Left lobe of liver (tissue), 2 donors: ENCODE data around the gene GLI3. TPM values are rescaled to one million over a fixed set of nuclear protein-coding genes. Genes with fewer than 3 reads are reported as not detected.

ENCODE experiments used
- ATAC-seq: fragments of 200-7000 bp; cut with Tn5 transposase; one replicate; pipeline ENCODE4 v1.9.1; 2020; ENCODE audit warnings: mild to moderate bottlenecking, moderate library complexity
- DNase-seq: peaks from one replicate; pipeline ENCODE4 v3.0.0-alpha.2; 2020; ENCODE audit warnings: low spot score
- total RNA-seq: library from RNA; stranded (reverse); gene quantifications from one replicate; pipeline ENCODE4 v1.2.1, GENCODE V29; 2021
- donor health status: DM: no; HTN: no; CAD: no; lungs with moderate emphysema.
- donor health status: DM: no; HTN: yes; CAD: no.

The GLI3 gene
- total RNA-seq, 1 donor from 2014 or later = 0.88 TPM

DNA sequence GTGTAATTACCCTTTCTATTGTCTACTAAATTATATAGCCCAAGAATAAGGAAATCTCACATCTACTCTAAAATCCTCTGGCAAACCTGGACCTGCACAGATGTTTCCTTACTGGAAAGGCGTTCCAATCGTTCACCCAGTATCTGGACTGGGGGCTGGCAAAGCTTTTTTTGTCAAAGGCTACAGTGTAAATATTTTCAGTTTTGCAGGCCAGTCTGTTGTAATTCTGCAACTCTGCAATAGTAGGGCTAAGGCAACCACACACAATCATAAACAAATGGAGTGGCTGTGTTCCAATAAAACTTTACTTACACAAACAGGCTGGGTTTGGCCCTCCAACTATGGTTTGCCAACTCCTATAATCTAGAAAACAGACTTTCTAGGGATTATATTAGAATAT is 56.2 kb downstream of the GLI3 start:
- no peak for ATAC-seq
- DNase-seq = no peak

GRCh38 chr7:42176724-42177101 is 60.3 kb downstream of the GLI3 start:
- DNase-seq = no peak
- ATAC-seq = no peak

- ATAC-seq = no peak
- DNase-seq = no peak
Measured at GRCh38 chr7:42175834-42176723, 60.9 kb downstream of the GLI3 start.

GRCh38 chr7:42174391-42174912 is 62.6 kb downstream of the GLI3 start:
- no peak for DNase-seq
- no peak for ATAC-seq

- DNase-seq (no peak), ATAC-seq (no peak)
Measured at GRCh38 chr7:42170724-42171123, 66.3 kb downstream of the GLI3 start.

- no peak for ATAC-seq
- DNase-seq = no peak
Measured at GRCh38 chr7:42168512-42168911, 68.5 kb downstream of the GLI3 start.

GRCh38 chr7:42167631-42168236 is 69.3 kb downstream of the GLI3 start:
- no peak for DNase-seq
- no peak for ATAC-seq

DNA sequence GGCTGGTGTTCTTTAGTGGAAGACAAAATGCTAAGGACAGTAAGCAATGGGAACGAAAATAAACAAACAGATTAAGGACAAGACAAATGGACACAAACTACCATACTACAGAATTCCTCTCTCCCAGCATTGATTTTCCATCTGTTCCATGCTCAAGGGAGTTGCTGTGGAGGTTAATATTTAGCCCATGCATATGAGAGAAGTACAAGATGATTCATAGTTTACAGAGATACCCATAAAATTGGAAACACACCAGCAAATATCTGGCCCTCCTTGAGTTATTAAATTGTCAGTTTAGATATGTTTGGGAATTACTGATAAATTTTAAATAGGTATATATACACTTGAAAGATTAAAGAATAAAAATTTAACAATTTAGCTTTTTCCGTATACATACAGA is 69.8 kb downstream of the GLI3 start:
- ATAC-seq (no peak), DNase-seq (no peak)

DNA sequence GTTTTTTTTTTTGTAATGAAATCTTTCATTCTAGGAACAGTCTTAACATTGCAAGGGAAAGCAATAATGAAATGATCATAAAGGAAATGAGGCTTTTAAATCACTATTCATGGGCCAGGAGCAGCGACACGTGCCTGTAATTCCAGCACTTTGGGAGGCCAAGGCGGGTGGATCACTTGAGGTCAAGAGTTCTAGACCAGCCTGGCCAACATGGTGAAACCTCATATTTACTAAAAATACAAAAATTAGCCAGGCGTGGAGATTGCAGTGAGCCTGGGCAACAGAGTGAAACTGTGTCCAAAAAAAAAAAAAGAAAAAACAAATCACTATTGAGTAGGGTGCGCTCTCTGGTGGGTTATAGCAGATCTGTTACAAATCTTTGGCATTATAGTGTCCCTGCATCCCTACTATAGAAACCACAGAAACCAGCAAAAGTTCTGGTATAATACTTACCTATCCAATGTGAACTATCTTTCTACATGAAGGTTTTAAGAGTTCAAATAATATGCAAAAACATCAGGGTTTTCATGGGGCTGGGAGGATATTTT is 72.1 kb downstream of the GLI3 start:
- no peak for ATAC-seq
- DNase-seq = no peak

GRCh38 chr7:42162560-42163325 is 74.3 kb downstream of the GLI3 start:
- DNase-seq = no peak
- no peak for ATAC-seq

GRCh38 chr7:42161719-42162118 is 75.3 kb downstream of the GLI3 start:
- DNase-seq (no peak), ATAC-seq (no peak)

DNA sequence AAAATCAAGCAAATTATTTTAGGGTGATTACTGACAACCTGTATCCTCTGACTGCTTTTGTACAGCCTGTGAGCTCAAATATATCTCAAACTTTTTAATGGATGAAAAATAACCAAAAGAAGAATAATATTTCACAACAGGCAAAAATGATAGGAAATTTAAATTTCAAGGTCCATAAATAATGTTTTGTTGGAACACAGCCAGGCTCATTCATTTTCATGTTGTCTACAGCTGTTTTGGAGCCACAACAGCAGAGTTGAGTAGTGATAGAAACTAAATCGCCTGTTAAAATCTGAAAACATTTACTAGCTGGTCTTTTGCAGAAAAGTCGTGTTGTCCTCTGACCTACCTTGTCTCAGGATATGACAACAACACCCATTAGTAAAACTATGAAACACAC is 75.9 kb downstream of the GLI3 start:
- no peak for ATAC-seq

DNA sequence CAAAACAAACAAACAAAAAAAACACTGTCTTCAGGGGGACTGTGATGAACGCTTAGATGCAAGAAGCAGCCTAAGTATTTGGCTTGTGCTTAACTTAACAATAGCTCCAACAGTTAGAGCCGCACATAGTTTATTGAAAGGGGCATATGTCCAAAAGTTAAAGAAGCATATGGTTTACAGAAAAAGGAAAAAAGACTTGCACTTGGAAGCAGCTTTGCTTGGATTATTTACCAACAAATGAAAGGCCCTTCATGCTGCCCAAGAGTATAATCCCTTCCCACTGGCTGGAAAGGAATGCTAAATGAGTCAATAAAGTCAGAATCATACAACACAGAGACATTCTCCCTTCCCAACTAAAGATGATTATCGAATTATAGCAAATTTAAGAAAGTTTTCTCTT is 77.9 kb downstream of the GLI3 start:
- no peak for DNase-seq
- no peak for ATAC-seq

More for the DNA sequence above, 75.9 kb downstream of the GLI3 start:
- DNase-seq = no peak

GRCh38 chr7:42156967-42157721 is 79.9 kb downstream of the GLI3 start:
- no peak for ATAC-seq

GRCh38 chr7:42156291-42156865 is 80.6 kb downstream of the GLI3 start:
- DNase-seq = no peak
- no peak for ATAC-seq

More at GRCh38 chr7:42156967-42157721, 79.9 kb downstream of the GLI3 start:
- no peak for DNase-seq

- DNase-seq = no peak
- no peak for ATAC-seq
Measured at GRCh38 chr7:42155584-42156290, 81.3 kb downstream of the GLI3 start.

GRCh38 chr7:42154173-42154572 is 82.8 kb downstream of the GLI3 start:
- DNase-seq = no peak

DNA sequence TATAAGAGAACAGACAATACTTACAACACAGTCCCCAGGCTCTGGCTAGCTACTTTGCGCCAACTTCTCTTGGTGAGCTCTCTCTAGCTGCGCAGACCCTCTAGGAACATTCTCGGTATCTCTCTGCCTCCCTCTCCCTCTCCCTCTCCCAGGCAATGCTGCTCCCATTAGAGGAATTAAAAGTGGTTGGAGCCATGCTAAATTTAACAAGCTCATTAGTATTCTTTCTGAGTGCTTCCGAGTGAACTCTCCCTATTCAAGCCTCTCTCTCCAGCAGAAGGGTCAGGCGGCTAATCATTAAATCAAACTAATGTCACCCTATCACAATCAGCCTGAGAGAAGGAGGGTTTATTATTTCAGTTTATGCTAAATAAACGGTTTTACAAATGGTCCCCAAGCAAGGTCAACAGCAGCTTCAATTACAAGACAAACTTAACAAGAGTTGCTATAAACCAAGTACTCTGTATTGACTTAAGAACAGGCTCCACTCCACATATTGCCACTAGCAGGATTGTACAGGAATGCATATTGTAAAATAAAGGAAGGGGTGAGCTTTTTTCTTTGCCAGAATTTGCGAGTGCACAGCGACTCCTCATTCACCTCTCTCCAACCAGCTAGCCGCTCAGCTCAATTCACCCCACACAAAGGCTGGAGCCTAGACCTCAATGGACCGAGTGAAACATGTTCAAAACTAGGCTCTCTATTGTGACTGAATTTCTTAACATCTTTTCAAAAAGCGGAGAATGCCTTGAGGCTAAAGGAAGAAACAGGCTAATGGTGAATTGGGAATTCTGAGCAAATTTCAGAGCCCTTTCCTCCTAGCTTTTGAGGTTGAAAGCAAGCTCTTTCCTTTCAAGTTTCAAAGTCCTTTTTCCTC is 84.4 kb downstream of the GLI3 start:
- no peak for DNase-seq
- no peak for ATAC-seq

More at GRCh38 chr7:42154173-42154572, 82.8 kb downstream of the GLI3 start:
- ATAC-seq = no peak
